HCT116 (cell line): ENCODE data around the gene STX16.

Experiments used
- POLR2A ChIP-seq: IDR thresholded peaks from 2 replicates; pipeline ENCODE4 v1.7.0; 2011; ENCODE audit warnings: borderline replicate concordance; ENCODE audit not compliant: insufficient read depth, insufficient read length; ENCODE audit errors: extremely low read depth
- RAD21 ChIP-seq: IDR thresholded peaks from 2 replicates; pipeline ENCODE4 v1.6.1; 2012; ENCODE audit warnings: low read depth, mild to moderate bottlenecking
- SIN3A ChIP-seq: IDR thresholded peaks from 2 replicates; pipeline ENCODE4 v1.6.1; 2012; ENCODE audit warnings: low read depth
- TCF7L2 ChIP-seq: IDR thresholded peaks from 2 replicates; pipeline ENCODE4 v1.7.0; 2011; ENCODE audit warnings: borderline replicate concordance, inconsistent platforms; ENCODE audit not compliant: insufficient read depth, insufficient read length; ENCODE audit errors: extremely low read depth
- TF ChIP-seq, protein P1 (sequence below), 3 experiments: fragments of 200-600 bp in 1 of 3; sonication (generic) in 1 of 3; IDR thresholded peaks in 2 of 3; conservative IDR thresholded peaks in 1 of 3; 2 replicates each; pipeline ENCODE4 v1.5.1; 2012 to 2017; ENCODE audit warnings: low read depth in 2 of 3, low read length in 2 of 3, antibody characterized with exemption in 1 of 3, borderline replicate concordance in 1 of 3, control low read depth in 1 of 3, mild to moderate bottlenecking in 1 of 3, mixed read lengths in 1 of 3, mixed run types in 1 of 3, moderate library complexity in 1 of 3; ENCODE audit not compliant: insufficient read depth in 1 of 3
- TF ChIP-seq, protein P2 (sequence below): IDR thresholded peaks from 2 replicates; pipeline ENCODE4 v1.6.1; 2012; ENCODE audit warnings: low read depth

- TF ChIP-seq, protein P1, sequence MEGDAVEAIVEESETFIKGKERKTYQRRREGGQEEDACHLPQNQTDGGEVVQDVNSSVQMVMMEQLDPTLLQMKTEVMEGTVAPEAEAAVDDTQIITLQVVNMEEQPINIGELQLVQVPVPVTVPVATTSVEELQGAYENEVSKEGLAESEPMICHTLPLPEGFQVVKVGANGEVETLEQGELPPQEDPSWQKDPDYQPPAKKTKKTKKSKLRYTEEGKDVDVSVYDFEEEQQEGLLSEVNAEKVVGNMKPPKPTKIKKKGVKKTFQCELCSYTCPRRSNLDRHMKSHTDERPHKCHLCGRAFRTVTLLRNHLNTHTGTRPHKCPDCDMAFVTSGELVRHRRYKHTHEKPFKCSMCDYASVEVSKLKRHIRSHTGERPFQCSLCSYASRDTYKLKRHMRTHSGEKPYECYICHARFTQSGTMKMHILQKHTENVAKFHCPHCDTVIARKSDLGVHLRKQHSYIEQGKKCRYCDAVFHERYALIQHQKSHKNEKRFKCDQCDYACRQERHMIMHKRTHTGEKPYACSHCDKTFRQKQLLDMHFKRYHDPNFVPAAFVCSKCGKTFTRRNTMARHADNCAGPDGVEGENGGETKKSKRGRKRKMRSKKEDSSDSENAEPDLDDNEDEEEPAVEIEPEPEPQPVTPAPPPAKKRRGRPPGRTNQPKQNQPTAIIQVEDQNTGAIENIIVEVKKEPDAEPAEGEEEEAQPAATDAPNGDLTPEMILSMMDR (IDR thresholded peaks at IDR 0.05 in 2 of 3, conservative IDR thresholded peaks at IDR 0.05 in 1 of 3; ENCODE audit: borderline replicate concordance in 1 of 3, insufficient read depth in 1 of 3, low read depth in 2 of 3, low read length in 2 of 3): no peak
- TF ChIP-seq POLR2A: no peak
- no peak for TF ChIP-seq TCF7L2
- no peak for TF ChIP-seq RAD21
- TF ChIP-seq, protein P2, sequence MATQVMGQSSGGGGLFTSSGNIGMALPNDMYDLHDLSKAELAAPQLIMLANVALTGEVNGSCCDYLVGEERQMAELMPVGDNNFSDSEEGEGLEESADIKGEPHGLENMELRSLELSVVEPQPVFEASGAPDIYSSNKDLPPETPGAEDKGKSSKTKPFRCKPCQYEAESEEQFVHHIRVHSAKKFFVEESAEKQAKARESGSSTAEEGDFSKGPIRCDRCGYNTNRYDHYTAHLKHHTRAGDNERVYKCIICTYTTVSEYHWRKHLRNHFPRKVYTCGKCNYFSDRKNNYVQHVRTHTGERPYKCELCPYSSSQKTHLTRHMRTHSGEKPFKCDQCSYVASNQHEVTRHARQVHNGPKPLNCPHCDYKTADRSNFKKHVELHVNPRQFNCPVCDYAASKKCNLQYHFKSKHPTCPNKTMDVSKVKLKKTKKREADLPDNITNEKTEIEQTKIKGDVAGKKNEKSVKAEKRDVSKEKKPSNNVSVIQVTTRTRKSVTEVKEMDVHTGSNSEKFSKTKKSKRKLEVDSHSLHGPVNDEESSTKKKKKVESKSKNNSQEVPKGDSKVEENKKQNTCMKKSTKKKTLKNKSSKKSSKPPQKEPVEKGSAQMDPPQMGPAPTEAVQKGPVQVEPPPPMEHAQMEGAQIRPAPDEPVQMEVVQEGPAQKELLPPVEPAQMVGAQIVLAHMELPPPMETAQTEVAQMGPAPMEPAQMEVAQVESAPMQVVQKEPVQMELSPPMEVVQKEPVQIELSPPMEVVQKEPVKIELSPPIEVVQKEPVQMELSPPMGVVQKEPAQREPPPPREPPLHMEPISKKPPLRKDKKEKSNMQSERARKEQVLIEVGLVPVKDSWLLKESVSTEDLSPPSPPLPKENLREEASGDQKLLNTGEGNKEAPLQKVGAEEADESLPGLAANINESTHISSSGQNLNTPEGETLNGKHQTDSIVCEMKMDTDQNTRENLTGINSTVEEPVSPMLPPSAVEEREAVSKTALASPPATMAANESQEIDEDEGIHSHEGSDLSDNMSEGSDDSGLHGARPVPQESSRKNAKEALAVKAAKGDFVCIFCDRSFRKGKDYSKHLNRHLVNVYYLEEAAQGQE: no peak
- no peak for TF ChIP-seq SIN3A
These were observed 49.7 kb downstream of the STX16 start for GRCh38 chr20:58700823-58701222.
